Measurements from ENCODE around the gene RNF10. TPM values are rescaled to one million over a fixed set of nuclear protein-coding genes. Genes with fewer than 3 reads are reported as not detected.
"Not testable (repeated sequence)": the region's sequence is repeated elsewhere in the genome, so short reads cannot be mapped to it uniquely, and the experiment has no call there.

The RNF10 gene
- total RNA-seq = 170 and 181 TPM in 2 replicates

- Mint-ChIP-seq H3K9me3 (no peaks in the 10 kb centered on the region), H3K27ac (peak within 1 kb of the TSS; percentile 94), H3K4me1 (ENCODE audit: low read depth) (peaks cover 53% of the 10 kb centered on the region), H3K27me3 (ENCODE audit: insufficient read depth) (no peaks in the 10 kb centered on the region), H3K36me3 (ENCODE audit: low read depth) (peaks cover 17% of the 10 kb centered on the region), H3K4me3 (peak within 1 kb of the TSS; percentile 96)
- DNase-seq (ENCODE audit: low spot score) = peak; percentile 79
- intact Hi-C loops (cut with micrococcal nuclease) = loop anchor here (1.0 to 10.0 kb wide), 6 partner anchors 38 to 1271 kb away; partner anchors contain the start of genes C12orf43, DYNLL1, MLEC and RPLP0
Observed at GRCh38 chr12:120534203-120534702, at the start of gene RNF10. RNF10 (plus strand) TSS chr12:120534356; CDS start chr12:120534812, 456 bp downstream.

DNA sequence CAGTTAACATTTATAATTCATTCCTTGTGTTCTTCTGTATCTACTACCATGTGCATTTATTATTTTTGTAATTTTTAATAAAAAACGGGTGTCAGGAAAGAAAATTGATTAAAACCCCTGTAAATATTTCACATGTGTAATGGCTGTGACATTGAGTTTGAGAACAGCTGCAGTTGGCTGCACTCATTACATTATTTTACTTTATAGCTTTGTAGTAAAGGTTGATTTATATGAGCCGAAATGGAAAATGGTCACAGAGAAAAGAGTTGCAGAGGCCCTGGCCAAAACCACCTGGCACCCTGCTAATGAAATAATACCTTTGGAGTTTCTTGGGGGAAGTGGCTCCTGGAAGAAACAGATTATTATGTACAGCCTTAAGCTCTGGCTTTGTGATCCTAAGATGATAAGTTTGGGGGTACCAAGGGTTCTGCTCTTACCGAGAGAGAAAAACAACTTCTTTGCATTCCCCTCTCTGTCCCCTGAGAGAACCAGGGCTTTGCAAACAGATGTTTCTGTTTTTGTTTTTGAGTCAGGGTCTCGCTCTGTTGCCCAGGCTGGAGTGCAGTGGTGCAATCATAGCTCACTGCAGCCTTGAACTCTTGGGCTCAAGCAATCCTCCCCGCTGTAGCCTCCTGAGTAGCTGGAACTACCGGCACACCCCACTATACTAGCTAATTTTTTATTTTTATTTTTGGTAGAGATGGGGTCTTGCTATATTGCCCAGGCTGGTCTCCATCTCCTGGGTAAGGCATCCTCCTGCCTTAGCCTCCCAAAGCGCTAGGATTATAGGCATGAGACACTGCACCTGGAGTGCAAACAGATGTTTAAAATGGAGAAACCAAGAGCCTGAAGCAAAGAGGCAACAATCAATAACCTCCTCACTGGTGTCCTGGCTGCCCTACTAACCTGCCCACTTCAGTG, 47.9 kb upstream of the RNF10 start:
- no peaks in the 10 kb centered on the region for H3K9me3 Mint-ChIP-seq
- H3K4me1 Mint-ChIP-seq (ENCODE audit: low read depth) = peaks cover 4% of the 10 kb centered on the region
- H3K4me3 Mint-ChIP-seq = no peak overlapping the region
- H3K36me3 Mint-ChIP-seq (ENCODE audit: low read depth) = peaks cover 6% of the 10 kb centered on the region
- no peak for DNase-seq (ENCODE audit: low spot score)
- no peak overlapping the region for H3K27ac Mint-ChIP-seq
- intact Hi-C loops (cut with micrococcal nuclease) = no loop called here
- H3K27me3 Mint-ChIP-seq (ENCODE audit: insufficient read depth) = no peaks in the 10 kb centered on the region

- H3K4me1 Mint-ChIP-seq (ENCODE audit: low read depth); H3K27ac Mint-ChIP-seq; intact Hi-C loops (cut with micrococcal nuclease); H3K4me3 Mint-ChIP-seq; H3K36me3 Mint-ChIP-seq (ENCODE audit: low read depth); DNase-seq (ENCODE audit: low spot score); H3K27me3 Mint-ChIP-seq (ENCODE audit: insufficient read depth); H3K9me3 Mint-ChIP-seq: not testable (repeated sequence)
Observed at GRCh38 chr12:120487552-120487951, 46.6 kb upstream of the RNF10 start.

GRCh38 chr12:120488057-120488640, 46.0 kb upstream of the RNF10 start:
- no peak overlapping the region for H3K27ac Mint-ChIP-seq
- H3K4me1 Mint-ChIP-seq (ENCODE audit: low read depth) = peaks cover 4% of the 10 kb centered on the region
- peaks cover 3% of the 10 kb centered on the region for H3K36me3 Mint-ChIP-seq (ENCODE audit: low read depth)
- no peaks in the 10 kb centered on the region for H3K27me3 Mint-ChIP-seq (ENCODE audit: insufficient read depth)
- H3K4me3 Mint-ChIP-seq = no peak overlapping the region
- H3K9me3 Mint-ChIP-seq = no peaks in the 10 kb centered on the region
- no peak for DNase-seq (ENCODE audit: low spot score)
- intact Hi-C loops (cut with micrococcal nuclease) = no loop called here

GRCh38 chr12:120489018-120489417, 45.1 kb upstream of the RNF10 start:
- Mint-ChIP-seq H3K4me1 (ENCODE audit: low read depth) (peaks cover 4% of the 10 kb centered on the region), H3K9me3 (no peaks in the 10 kb centered on the region), H3K36me3 (ENCODE audit: low read depth) (peaks cover 1% of the 10 kb centered on the region), H3K4me3 (no peak overlapping the region), H3K27ac (no peak overlapping the region), H3K27me3 (ENCODE audit: insufficient read depth) (no peaks in the 10 kb centered on the region)
- intact Hi-C loops (cut with micrococcal nuclease) = no loop called here
- DNase-seq (ENCODE audit: low spot score) = no peak

DNA sequence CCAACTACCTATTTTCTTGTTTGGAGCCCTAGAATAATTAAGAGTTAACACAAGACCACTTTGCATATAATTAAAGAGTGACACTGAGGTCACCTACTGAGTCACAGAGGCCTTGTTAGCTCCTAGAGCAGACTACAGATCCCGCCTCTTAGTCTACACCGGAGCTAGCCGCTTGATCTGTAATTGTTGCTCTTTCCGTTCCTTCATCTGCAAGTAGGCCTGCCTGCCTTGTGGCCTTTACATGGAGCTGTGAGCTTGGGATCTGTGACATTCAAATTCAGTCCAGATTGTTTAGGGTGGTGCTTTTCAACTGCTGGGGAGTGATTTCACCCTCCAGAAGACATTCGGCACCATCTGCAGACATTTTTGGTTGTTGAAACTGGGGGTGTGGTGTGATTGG, 43.8 kb upstream of the RNF10 start:
- H3K4me3 Mint-ChIP-seq = no peak overlapping the region
- DNase-seq (ENCODE audit: low spot score) = no peak
- H3K27me3 Mint-ChIP-seq (ENCODE audit: insufficient read depth) = no peaks in the 10 kb centered on the region
- H3K27ac Mint-ChIP-seq = no peak overlapping the region
- intact Hi-C loops (cut with micrococcal nuclease) = no loop called here
- H3K4me1 Mint-ChIP-seq (ENCODE audit: low read depth) = peaks cover 12% of the 10 kb centered on the region
- H3K36me3 Mint-ChIP-seq (ENCODE audit: low read depth) = peaks cover 1% of the 10 kb centered on the region
- no peaks in the 10 kb centered on the region for H3K9me3 Mint-ChIP-seq

GRCh38 chr12:120490833-120491512, 43.2 kb upstream of the RNF10 start:
- no peak overlapping the region for H3K4me3 Mint-ChIP-seq
- intact Hi-C loops (cut with micrococcal nuclease) = no loop called here
- no peaks in the 10 kb centered on the region for H3K27me3 Mint-ChIP-seq (ENCODE audit: insufficient read depth)
- peaks cover 1% of the 10 kb centered on the region for H3K36me3 Mint-ChIP-seq (ENCODE audit: low read depth)
- no peak for DNase-seq (ENCODE audit: low spot score)
- no peak overlapping the region for H3K27ac Mint-ChIP-seq
- H3K9me3 Mint-ChIP-seq = no peaks in the 10 kb centered on the region
- H3K4me1 Mint-ChIP-seq (ENCODE audit: low read depth) = peaks cover 14% of the 10 kb centered on the region

DNA sequence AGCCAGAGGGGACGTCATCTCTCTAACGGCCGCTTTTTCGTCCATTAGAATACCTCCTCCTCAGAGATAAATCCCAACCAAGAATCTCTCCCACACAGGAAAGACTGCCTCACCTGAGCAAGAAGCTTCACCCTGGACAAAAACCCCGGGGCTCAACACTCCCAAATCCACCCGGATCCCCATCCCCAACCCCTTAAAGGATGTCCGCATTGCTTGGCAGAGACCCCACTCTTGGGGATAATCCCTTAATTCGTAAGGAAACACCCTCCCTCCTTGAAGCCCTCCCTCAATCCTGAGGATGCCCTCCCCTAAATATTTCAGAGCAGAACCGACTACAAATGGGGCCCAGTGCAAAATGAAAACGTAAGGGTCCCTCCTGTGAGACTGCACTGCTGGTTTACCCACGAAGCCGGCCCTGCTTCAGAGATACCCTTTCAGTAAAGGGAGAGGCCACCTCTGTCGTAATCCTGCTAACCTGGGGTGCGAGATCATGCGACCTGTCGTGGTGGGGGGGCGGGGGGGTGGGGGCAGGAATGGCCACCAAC, 38.9 kb upstream of the RNF10 start:
- peaks cover 26% of the 10 kb centered on the region for H3K36me3 Mint-ChIP-seq (ENCODE audit: low read depth)
- H3K4me3 Mint-ChIP-seq = peak overlapping the region; percentile 99
- H3K9me3 Mint-ChIP-seq = no peaks in the 10 kb centered on the region
- H3K27ac Mint-ChIP-seq = peak overlapping the region; percentile 83
- H3K27me3 Mint-ChIP-seq (ENCODE audit: insufficient read depth) = no peaks in the 10 kb centered on the region
- peak; percentile 1 for DNase-seq (ENCODE audit: low spot score)
- peaks cover 36% of the 10 kb centered on the region for H3K4me1 Mint-ChIP-seq (ENCODE audit: low read depth)
- intact Hi-C loops (cut with micrococcal nuclease) = loop anchor here (1.0 to 5.0 kb wide), 4 partner anchors 26 to 203 kb away; partner anchors contain the start of genes POP5, RNU4-1, RNU4-2 and SRSF9

DNA sequence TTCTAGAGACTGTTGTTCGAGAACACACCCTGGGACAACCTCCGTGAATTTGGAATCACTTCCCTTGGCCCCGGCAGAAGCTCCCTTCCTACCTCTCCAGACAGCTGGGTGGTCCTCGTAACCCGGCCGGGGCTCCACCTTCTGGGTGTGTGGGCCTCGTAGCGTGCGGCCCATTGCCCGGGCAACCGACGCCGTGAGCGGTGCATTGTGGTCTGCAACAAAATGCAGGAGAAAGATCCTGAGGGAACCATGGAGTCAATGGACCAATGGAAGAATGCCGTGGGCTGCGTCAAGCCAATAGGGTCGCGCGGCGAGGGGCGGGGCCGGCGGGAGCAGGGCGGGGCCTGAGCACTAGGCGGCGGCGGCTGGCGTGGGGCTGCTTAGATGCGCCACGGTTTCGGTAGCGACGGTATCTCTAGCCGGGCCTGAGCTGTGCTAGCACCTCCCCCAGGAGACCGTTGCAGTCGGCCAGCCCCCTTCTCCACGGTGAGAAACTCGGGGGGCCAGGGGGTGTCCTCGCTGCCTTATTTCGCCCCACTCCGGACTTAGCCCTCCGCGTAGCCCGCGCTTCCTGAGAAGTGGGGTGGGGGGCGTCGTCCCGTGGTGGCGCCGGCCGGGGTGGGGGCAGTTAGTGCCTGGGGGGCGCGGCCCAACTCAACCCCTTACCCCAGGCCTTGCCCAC, 38.3 kb upstream of the RNF10 start, which contains the start of gene DYNLL1:
Gene DYNLL1, plus strand, starts transcription at position 383 of the 682 bp plus-strand sequence. CDS start 309 bp downstream, outside the sequence.
- no peaks in the 10 kb centered on the region for H3K27me3 Mint-ChIP-seq (ENCODE audit: insufficient read depth)
- H3K4me3 Mint-ChIP-seq = peak within 1 kb of the TSS; percentile 99
- DNase-seq (ENCODE audit: low spot score) = peak; percentile 98
- peaks cover 37% of the 10 kb centered on the region for H3K4me1 Mint-ChIP-seq (ENCODE audit: low read depth)
- H3K9me3 Mint-ChIP-seq = no peaks in the 10 kb centered on the region
- H3K36me3 Mint-ChIP-seq (ENCODE audit: low read depth) = peaks cover 29% of the 10 kb centered on the region
- intact Hi-C loops (cut with micrococcal nuclease) = loop anchor here (1.0 to 5.0 kb wide), 11 partner anchors 27 to 856 kb away; partner anchors contain the start of genes ANAPC5, COQ5, GATC and POP5
- H3K27ac Mint-ChIP-seq = peak within 1 kb of the TSS; percentile 89

- peak; percentile 12 for DNase-seq (ENCODE audit: low spot score)
- peak overlapping the region; percentile 99 for H3K4me3 Mint-ChIP-seq
- no peaks in the 10 kb centered on the region for H3K9me3 Mint-ChIP-seq
- H3K27me3 Mint-ChIP-seq (ENCODE audit: insufficient read depth) = no peaks in the 10 kb centered on the region
- peak overlapping the region; percentile 89 for H3K27ac Mint-ChIP-seq
- peaks cover 37% of the 10 kb centered on the region for H3K4me1 Mint-ChIP-seq (ENCODE audit: low read depth)
- peaks cover 29% of the 10 kb centered on the region for H3K36me3 Mint-ChIP-seq (ENCODE audit: low read depth)
- intact Hi-C loops (cut with micrococcal nuclease) = loop anchor here (1.0 to 5.0 kb wide), 9 partner anchors 33 to 856 kb away; partner anchors contain the start of genes ANAPC5, COQ5, GATC and RNF10
Observed at GRCh38 chr12:120496413-120497340, 37.5 kb upstream of the RNF10 start.

All from activated T-helper 1 cell treated with anti-CD3 and anti-CD28 coated beads, Interleukin-12 subunit alpha, Interleukin-12 subunit beta, Interleukin-2, Interleukin-4 antibody, amounts not matched to agents 30 ng/mL and 10 ng/mL and 1 ng/mL, durations not matched to agents 14 hours and 24 hours and 36 hours (primary cell).